Measurements from ENCODE around the gene LRRC23. TPM values are rescaled to one million over a fixed set of nuclear protein-coding genes. Genes with fewer than 3 reads are reported as not detected.

The LRRC23 gene
- total and polyA plus RNA-seq, 2 experiments from 2014 or later: 2.4 to 9.1 TPM

GRCh38 chr12:6894321-6894720 lies 10.3 kb upstream of the LRRC23 start:
- DNase-seq (ENCODE audit: low spot score) (no peak), ATAC-seq (no peak)
- H3K4me3 ChIP-seq: no peak overlapping the region
- H3K27me3 ChIP-seq (ENCODE audit: insufficient read depth): no peaks in the 10 kb centered on the region
- H3K27ac ChIP-seq (ENCODE audit: low read depth): no peak overlapping the region
- H3K9me3 Mint-ChIP-seq: no peaks in the 10 kb centered on the region; the same call in 1 of the 3 replicates
- H3K79me2 ChIP-seq (replicated peaks; ENCODE audit: insufficient read depth): no peaks in the 10 kb centered on the region
- peaks cover 16% of the 10 kb centered on the region for H3F3A ChIP-seq (replicated peaks; ENCODE audit: low read depth)
- H3K4me1 Mint-ChIP-seq: peaks cover 9% of the 10 kb centered on the region; the same call in 2 of the 3 replicates
- H3K9me2 ChIP-seq (ENCODE audit: insufficient read depth): no peaks in the 10 kb centered on the region
- no peak overlapping the region for H2AFZ ChIP-seq
- no peaks in the 10 kb centered on the region for H3K36me3 ChIP-seq (ENCODE audit: insufficient read depth)
- H3K4me1 ChIP-seq (ENCODE audit: insufficient read depth): 0 out of 2 replicates have a peak, but pooled peaks cover 6% of the 10 kb centered on the region
- no peaks in the 10 kb centered on the region for H4K20me1 ChIP-seq (replicated peaks; ENCODE audit: insufficient read depth)
- no peak overlapping the region for H3K27ac Mint-ChIP-seq
- H3K36me3 Mint-ChIP-seq (ENCODE audit: low read depth): no peaks in the 10 kb centered on the region
- H3K4me3 Mint-ChIP-seq: no peak overlapping the region
- H3K4me2 ChIP-seq: no peak overlapping the region
- TF ChIP-seq, protein P1, sequence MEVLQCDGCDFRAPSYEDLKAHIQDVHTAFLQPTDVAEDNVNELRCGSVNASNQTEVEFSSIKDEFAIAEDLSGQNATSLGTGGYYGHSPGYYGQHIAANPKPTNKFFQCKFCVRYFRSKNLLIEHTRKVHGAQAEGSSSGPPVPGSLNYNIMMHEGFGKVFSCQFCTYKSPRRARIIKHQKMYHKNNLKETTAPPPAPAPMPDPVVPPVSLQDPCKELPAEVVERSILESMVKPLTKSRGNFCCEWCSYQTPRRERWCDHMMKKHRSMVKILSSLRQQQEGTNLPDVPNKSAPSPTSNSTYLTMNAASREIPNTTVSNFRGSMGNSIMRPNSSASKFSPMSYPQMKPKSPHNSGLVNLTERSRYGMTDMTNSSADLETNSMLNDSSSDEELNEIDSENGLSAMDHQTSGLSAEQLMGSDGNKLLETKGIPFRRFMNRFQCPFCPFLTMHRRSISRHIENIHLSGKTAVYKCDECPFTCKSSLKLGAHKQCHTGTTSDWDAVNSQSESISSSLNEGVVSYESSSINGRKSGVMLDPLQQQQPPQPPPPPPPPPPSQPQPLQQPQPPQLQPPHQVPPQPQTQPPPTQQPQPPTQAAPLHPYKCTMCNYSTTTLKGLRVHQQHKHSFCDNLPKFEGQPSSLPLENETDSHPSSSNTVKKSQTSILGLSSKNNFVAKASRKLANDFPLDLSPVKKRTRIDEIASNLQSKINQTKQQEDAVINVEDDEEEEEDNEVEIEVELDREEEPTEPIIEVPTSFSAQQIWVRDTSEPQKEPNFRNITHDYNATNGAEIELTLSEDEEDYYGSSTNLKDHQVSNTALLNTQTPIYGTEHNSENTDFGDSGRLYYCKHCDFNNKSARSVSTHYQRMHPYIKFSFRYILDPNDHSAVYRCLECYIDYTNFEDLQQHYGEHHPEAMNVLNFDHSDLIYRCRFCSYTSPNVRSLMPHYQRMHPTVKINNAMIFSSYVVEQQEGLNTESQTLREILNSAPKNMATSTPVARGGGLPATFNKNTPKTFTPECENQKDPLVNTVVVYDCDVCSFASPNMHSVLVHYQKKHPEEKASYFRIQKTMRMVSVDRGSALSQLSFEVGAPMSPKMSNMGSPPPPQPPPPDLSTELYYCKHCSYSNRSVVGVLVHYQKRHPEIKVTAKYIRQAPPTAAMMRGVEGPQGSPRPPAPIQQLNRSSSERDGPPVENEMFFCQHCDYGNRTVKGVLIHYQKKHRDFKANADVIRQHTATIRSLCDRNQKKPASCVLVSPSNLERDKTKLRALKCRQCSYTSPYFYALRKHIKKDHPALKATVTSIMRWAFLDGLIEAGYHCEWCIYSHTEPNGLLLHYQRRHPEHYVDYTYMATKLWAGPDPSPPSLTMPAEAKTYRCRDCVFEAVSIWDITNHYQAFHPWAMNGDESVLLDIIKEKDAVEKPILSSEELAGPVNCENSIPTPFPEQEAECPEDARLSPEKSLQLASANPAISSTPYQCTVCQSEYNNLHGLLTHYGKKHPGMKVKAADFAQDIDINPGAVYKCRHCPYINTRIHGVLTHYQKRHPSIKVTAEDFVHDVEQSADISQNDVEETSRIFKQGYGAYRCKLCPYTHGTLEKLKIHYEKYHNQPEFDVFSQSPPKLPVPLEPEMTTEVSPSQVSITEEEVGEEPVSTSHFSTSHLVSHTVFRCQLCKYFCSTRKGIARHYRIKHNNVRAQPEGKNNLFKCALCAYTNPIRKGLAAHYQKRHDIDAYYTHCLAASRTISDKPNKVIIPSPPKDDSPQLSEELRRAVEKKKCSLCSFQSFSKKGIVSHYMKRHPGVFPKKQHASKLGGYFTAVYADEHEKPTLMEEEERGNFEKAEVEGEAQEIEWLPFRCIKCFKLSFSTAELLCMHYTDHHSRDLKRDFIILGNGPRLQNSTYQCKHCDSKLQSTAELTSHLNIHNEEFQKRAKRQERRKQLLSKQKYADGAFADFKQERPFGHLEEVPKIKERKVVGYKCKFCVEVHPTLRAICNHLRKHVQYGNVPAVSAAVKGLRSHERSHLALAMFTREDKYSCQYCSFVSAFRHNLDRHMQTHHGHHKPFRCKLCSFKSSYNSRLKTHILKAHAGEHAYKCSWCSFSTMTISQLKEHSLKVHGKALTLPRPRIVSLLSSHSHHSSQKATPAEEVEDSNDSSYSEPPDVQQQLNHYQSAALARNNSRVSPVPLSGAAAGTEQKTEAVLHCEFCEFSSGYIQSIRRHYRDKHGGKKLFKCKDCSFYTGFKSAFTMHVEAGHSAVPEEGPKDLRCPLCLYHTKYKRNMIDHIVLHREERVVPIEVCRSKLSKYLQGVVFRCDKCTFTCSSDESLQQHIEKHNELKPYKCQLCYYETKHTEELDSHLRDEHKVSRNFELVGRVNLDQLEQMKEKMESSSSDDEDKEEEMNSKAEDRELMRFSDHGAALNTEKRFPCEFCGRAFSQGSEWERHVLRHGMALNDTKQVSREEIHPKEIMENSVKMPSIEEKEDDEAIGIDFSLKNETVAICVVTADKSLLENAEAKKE (CRISPR knock-in tag; IDR thresholded peaks at IDR 0.05): no peak
- TF ChIP-seq POLR2AphosphoS5 (IDR thresholded peaks at IDR 0.05; ENCODE audit: low read depth) (no peak), NANOG (IDR thresholded peaks at IDR 0.05; ENCODE audit: borderline replicate concordance) (no peak), EZH2 (IDR thresholded peaks at IDR 0.05; ENCODE audit: low read depth, unreplicated experiment) (no peak), CREB1 (CRISPR knock-in tag; IDR thresholded peaks at IDR 0.05; ENCODE audit: low read depth) (no peak), JUNB (IDR thresholded peaks at IDR 0.05; ENCODE audit: unreplicated experiment) (no peak), EZH2phosphoT487 (IDR thresholded peaks at IDR 0.05; ENCODE audit: unreplicated experiment) (no peak), ZNF114 (CRISPR knock-in tag; IDR thresholded peaks at IDR 0.05) (no peak), REST (IDR thresholded peaks at IDR 0.05; ENCODE audit: unreplicated experiment) (no peak), STAT1 (IDR thresholded peaks at IDR 0.05; ENCODE audit: unreplicated experiment) (no peak), ETS1 (IDR thresholded peaks at IDR 0.05) (no peak), ZNF331 (CRISPR knock-in tag; IDR thresholded peaks at IDR 0.05; ENCODE audit: low read depth) (no peak)
- TF ChIP-seq, protein P2, sequence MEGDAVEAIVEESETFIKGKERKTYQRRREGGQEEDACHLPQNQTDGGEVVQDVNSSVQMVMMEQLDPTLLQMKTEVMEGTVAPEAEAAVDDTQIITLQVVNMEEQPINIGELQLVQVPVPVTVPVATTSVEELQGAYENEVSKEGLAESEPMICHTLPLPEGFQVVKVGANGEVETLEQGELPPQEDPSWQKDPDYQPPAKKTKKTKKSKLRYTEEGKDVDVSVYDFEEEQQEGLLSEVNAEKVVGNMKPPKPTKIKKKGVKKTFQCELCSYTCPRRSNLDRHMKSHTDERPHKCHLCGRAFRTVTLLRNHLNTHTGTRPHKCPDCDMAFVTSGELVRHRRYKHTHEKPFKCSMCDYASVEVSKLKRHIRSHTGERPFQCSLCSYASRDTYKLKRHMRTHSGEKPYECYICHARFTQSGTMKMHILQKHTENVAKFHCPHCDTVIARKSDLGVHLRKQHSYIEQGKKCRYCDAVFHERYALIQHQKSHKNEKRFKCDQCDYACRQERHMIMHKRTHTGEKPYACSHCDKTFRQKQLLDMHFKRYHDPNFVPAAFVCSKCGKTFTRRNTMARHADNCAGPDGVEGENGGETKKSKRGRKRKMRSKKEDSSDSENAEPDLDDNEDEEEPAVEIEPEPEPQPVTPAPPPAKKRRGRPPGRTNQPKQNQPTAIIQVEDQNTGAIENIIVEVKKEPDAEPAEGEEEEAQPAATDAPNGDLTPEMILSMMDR (conservative IDR thresholded peaks at IDR 0.05; ENCODE audit: low read depth in 2 of 2): no peak
- H3K27me3 Mint-ChIP-seq (ENCODE audit: insufficient read depth, low read depth, poor library complexity): peaks cover 18% of the 10 kb centered on the region

All from GM23338 (cell line).